Central memory CD4-positive, alpha-beta T cell (primary cell): ENCODE data around the gene RAB12.

Experiments used
- DNase-seq: peaks from one replicate; pipeline ENCODE4 v3.0.0; 2022

The RAB12 gene

DNA sequence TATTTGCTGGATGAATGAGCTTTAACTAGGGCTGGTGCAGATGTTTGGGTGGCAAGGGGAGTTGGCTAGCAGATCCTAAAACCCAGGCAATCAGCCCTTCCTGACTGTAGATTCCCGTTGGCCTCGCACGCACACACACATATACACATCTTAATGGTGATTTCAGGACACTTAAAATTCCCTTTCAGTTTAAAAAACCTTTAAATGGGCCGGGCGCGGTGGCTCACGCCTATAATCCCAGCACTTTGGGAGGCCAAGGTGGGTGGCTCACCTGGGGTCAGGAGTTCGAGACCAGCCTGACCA, 76.6 kb downstream of the RAB12 start:
- DNase-seq, result no peak

DNA sequence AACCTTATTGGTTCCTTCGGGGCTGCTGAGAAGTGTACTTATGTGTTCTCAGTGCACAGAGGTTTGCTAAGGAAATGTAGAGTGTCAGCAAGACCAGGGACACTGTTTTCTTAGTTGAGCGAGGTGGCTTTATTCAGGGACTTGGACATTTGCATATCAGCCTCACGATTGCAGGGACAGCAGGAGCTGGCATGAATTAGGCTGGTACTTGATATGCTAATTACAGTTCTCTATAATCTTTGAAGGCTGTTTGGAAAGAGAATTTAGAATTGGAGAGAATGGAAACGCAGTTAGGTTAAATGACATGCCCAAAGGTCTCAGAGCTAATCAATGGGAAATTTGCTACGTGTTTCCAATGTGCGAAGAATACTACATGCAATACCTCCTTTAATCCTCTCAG, 77.4 kb downstream of the RAB12 start:
- no peak for DNase-seq

DNA sequence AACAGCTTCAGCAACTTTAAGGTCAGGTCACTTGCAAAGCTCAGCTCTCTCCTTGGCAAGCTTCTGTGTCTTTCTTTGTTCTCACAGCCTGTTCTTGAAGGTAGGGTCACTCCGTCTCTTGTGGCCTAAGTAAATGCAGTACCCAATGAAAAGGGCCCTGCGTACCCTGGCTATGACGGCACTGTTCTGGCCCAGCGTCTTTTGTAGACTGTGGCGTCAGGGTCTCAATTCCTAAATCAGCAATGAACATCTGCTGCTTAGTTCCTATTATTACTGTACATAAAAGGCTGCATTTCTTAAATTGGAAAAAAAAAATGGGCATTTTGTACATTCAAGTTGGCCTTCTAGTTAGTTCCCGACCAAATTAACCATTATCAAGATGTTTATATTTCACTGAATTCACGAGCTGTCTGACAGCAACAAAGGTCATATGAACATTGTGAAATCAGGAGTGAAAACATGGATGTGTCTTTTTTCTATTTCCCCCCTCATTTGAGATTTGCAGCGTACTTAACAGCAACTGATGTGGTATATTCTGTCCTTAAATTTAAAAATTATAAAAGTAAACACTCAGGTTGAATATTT, 79.1 kb downstream of the RAB12 start:
- no peak for DNase-seq

DNA sequence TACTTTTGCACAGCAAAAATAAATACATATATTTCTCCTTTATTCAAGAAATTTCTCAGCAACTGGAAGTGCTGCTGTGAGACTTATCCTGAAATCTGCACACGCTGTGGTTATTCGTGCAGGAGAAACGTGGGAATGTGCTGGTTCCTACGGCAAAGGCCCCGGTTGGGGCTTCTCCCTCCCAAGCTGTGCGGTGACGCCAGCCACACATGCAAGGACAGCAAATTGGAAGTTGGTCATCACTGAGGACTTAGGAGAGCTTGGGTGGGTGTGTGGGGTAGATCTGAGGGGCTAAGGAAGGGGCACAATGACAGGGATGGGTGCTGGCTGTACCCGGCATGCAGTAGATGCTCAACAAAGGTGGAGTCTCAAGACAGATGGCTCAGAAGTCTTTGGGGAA, 79.6 kb downstream of the RAB12 start:
- DNase-seq, result no peak
